ENCODE data around the gene DOCK2.
"Not testable (repeated sequence)": the region's sequence is repeated elsewhere in the genome, so short reads cannot be mapped to it uniquely, and the experiment has no call there.

Gene DOCK2

GRCh38 chr5:169719360-169720314 is 82.6 kb downstream of the DOCK2 start:
- no peak for DNase-seq (ENCODE audit: low read depth)

- no peak for DNase-seq (ENCODE audit: low read depth)
These were observed 84.7 kb downstream of the DOCK2 start for GRCh38 chr5:169721771-169722170.

- no peak for DNase-seq (ENCODE audit: low read depth)
These were observed 86.2 kb downstream of the DOCK2 start for GRCh38 chr5:169723103-169723831.

GRCh38 chr5:169724303-169725087 is 87.4 kb downstream of the DOCK2 start:
- DNase-seq (ENCODE audit: low read depth): no peak

GRCh38 chr5:169725665-169726064 is 88.6 kb downstream of the DOCK2 start:
- not testable (repeated sequence) for DNase-seq (ENCODE audit: low read depth)

GRCh38 chr5:169728418-169728817 is 91.3 kb downstream of the DOCK2 start:
- DNase-seq (ENCODE audit: low read depth): no peak

GRCh38 chr5:169731221-169731620 is 94.1 kb downstream of the DOCK2 start:
- no peak for DNase-seq (ENCODE audit: low read depth)

GRCh38 chr5:169732841-169733240 is 95.8 kb downstream of the DOCK2 start:
- DNase-seq (ENCODE audit: low read depth): no peak

- DNase-seq (ENCODE audit: low read depth): no peak
These were observed 98.8 kb downstream of the DOCK2 start for GRCh38 chr5:169735913-169736312.

- DNase-seq (ENCODE audit: low read depth): no peak
These were observed 99.6 kb downstream of the DOCK2 start for GRCh38 chr5:169736653-169737052.

GRCh38 chr5:169740435-169740834 is 103.4 kb downstream of the DOCK2 start:
- no peak for DNase-seq (ENCODE audit: low read depth)

- DNase-seq (ENCODE audit: low read depth): peak; percentile 82
These were observed 105.8 kb downstream of the DOCK2 start for GRCh38 chr5:169742771-169743296.

- DNase-seq (ENCODE audit: low read depth): peak; percentile 36
These were observed 107.3 kb downstream of the DOCK2 start for GRCh38 chr5:169744336-169744735.

GRCh38 chr5:169745441-169746146 is 108.5 kb downstream of the DOCK2 start:
- DNase-seq (ENCODE audit: low read depth): peak; percentile 18

- DNase-seq (ENCODE audit: low read depth): no peak
These were observed 109.1 kb downstream of the DOCK2 start for GRCh38 chr5:169746147-169746694.

GRCh38 chr5:169748174-169748573 is 111.1 kb downstream of the DOCK2 start:
- no peak for DNase-seq (ENCODE audit: low read depth)

GRCh38 chr5:169749295-169749694 is 112.2 kb downstream of the DOCK2 start:
- DNase-seq (ENCODE audit: low read depth): no peak

GRCh38 chr5:169751490-169751889 is 114.4 kb downstream of the DOCK2 start:
- no peak for DNase-seq (ENCODE audit: low read depth)

- DNase-seq (ENCODE audit: low read depth): not testable (repeated sequence)
These were observed 115.5 kb downstream of the DOCK2 start for GRCh38 chr5:169752566-169752965.

GRCh38 chr5:169753795-169754194 is 116.7 kb downstream of the DOCK2 start:
- DNase-seq (ENCODE audit: low read depth): peak; percentile 50

GRCh38 chr5:169754737-169755136 is 117.7 kb downstream of the DOCK2 start:
- DNase-seq (ENCODE audit: low read depth): no peak

All from stromal cell of bone marrow (primary cell).